Liver (tissue), 3 donors: ENCODE measurements around the gene VCAM1.

Experiments
- FOXA1 ChIP-seq: IDR thresholded peaks from 2 replicates; pipeline ENCODE4 v1.6.1; 2016; ENCODE audit warnings: antibody characterized with exemption
- RAD21 ChIP-seq, 2 donors: IDR thresholded peaks; 2 replicates each; pipeline ENCODE4 v1.6.1; 2016; ENCODE audit warnings: antibody characterized with exemption in 2 of 2, mild to moderate bottlenecking in 2 of 2
- TAF1 ChIP-seq: conservative IDR thresholded peaks from 2 replicates; pipeline ENCODE4 v1.6.1; 2016; ENCODE audit warnings: antibody characterized with exemption, mild to moderate bottlenecking
- TF ChIP-seq, protein P1 (sequence below): fragments of 150-350 bp; IDR thresholded peaks from 2 replicates; pipeline ENCODE4 v1.5.1; 2017; ENCODE audit warnings: improper control_type of control experiment, low read depth, low read length; ENCODE audit not compliant: missing input control
- TF ChIP-seq, protein P2 (sequence below): IDR thresholded peaks from 2 replicates; pipeline ENCODE4 v1.6.1; 2016; ENCODE audit warnings: antibody characterized with exemption
- donor health status: healthy.
- donor health status: healthy.

DNA sequence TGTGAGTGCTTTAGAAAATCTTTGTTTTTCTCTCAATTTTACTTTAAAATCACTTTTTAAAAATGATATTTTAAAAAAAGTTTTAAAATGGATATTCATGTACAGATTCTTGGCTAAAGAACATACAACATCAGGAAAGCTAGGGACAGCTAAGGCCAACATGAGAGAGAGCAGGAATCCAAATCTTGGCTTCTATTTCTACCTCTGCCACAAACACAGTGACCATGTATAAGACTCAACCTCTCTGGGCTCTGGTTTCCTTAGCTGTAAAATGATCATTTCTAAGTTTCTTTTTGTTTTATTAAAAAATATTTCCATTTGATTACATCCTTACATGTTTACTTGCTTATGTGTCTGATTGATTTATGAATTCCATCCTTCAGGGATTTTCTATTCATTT, 1.2 kb downstream of the VCAM1 start:
- TF ChIP-seq, protein P1, sequence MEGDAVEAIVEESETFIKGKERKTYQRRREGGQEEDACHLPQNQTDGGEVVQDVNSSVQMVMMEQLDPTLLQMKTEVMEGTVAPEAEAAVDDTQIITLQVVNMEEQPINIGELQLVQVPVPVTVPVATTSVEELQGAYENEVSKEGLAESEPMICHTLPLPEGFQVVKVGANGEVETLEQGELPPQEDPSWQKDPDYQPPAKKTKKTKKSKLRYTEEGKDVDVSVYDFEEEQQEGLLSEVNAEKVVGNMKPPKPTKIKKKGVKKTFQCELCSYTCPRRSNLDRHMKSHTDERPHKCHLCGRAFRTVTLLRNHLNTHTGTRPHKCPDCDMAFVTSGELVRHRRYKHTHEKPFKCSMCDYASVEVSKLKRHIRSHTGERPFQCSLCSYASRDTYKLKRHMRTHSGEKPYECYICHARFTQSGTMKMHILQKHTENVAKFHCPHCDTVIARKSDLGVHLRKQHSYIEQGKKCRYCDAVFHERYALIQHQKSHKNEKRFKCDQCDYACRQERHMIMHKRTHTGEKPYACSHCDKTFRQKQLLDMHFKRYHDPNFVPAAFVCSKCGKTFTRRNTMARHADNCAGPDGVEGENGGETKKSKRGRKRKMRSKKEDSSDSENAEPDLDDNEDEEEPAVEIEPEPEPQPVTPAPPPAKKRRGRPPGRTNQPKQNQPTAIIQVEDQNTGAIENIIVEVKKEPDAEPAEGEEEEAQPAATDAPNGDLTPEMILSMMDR = no peak
- TF ChIP-seq, protein P2, sequence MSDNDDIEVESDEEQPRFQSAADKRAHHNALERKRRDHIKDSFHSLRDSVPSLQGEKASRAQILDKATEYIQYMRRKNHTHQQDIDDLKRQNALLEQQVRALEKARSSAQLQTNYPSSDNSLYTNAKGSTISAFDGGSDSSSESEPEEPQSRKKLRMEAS = no peak
- TF ChIP-seq FOXA1 (no peak), RAD21 (IDR thresholded peaks at IDR 0.05) (no peak), TAF1 (no peak)
